Ectodermal cell (in vitro differentiated cells): Measurements from ENCODE around the gene GRID1.

Source experiments
- H3K27ac ChIP-seq: 2 replicates; pipeline ENCODE4 v1.7.0; 2013; ENCODE audit warnings: mild to moderate bottlenecking, low read depth, low read length; ENCODE audit not compliant: insufficient read depth, poor library complexity, severe bottlenecking
- H3K27me3 ChIP-seq: 2 replicates; pipeline ENCODE4 v1.7.0; 2013; ENCODE audit warnings: mild to moderate bottlenecking, low read length; ENCODE audit not compliant: insufficient read depth, control insufficient read depth, poor library complexity, severe bottlenecking
- H3K36me3 ChIP-seq: one replicate; pipeline ENCODE4 v1.7.0; 2013; ENCODE audit warnings: low read length; ENCODE audit not compliant: control insufficient read depth, insufficient read depth
- H3K4me1 ChIP-seq: one replicate; pipeline ENCODE4 v1.7.0; 2013; ENCODE audit warnings: low read length; ENCODE audit not compliant: control insufficient read depth, insufficient read depth
- H3K4me3 ChIP-seq: 2 replicates; pipeline ENCODE4 v1.7.0; 2013; ENCODE audit warnings: low read depth, low read length, control low read depth; ENCODE audit not compliant: insufficient read depth
- H3K9me3 ChIP-seq: 2 replicates; pipeline ENCODE4 v1.7.0; 2013; ENCODE audit warnings: mild to moderate bottlenecking, low read length, moderate library complexity; ENCODE audit not compliant: control insufficient read depth
- WGBS, 2 experiments: methylation state at CpG; one replicate each; pipeline ENCODE4 v1.1.7; 2013; ENCODE audit warnings: missing lambda C conversion rate in 2 of 2; 5-methylcytosine and 5-hydroxymethylcytosine counted together

Gene GRID1

DNA sequence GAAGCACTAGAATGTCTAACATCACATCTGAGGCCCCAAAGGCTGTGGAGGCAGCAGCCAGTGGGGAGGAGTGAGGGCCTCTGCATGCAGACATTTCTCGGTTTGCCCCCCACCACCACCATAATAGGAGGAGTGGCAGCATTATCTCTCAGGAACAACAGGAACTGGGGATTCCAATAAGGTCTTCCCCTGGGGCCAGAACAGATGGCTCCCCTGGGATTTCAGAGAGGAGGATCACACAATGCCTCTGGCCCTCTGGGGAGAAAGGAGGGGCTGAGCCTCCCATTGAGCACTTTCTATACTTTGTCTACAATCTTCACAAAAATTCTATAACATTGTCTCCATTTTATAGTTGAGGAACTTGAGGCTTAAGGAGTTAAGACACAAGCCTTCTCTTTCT, 61.1 kb downstream of the GRID1 start:
- Histone ChIP-seq H3K36me3 (no peaks in the 10 kb centered on the region), H3K27me3 (no peaks in the 10 kb centered on the region), H3K9me3 (no peaks in the 10 kb centered on the region), H3K4me3 (no peak overlapping the region), H3K4me1 (no peaks in the 10 kb centered on the region), H3K27ac (no peak overlapping the region)
- 20 to 26% methylated on average over 1 of the region's 1 CpG for WGBS, 2 experiments

DNA sequence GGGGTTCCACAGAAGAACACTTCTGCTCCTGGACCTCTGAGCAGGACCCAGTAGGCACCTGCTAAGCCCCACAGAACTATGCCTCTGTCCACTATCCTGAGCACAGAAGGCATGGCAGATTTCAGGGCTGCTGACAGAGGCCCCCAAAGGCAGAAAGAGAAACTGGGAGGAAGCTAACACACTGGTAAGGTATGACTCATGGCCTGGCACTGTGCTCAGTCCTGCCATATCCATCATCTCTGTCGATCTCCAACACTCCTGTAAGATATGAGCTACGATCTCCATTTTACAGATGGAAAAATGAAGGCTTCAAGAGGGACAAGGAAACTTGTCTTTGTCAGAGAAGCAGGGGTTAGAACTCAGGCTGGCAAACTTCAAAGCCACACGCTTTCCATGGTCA, 62.2 kb downstream of the GRID1 start:
- Histone ChIP-seq H3K27me3 (no peaks in the 10 kb centered on the region), H3K4me3 (no peak overlapping the region), H3K27ac (no peak overlapping the region), H3K9me3 (no peaks in the 10 kb centered on the region), H3K4me1 (no peaks in the 10 kb centered on the region), H3K36me3 (no peaks in the 10 kb centered on the region)
- WGBS, 2 experiments, result 91 to 99% methylated on average over 3 of the region's 3 CpGs

DNA sequence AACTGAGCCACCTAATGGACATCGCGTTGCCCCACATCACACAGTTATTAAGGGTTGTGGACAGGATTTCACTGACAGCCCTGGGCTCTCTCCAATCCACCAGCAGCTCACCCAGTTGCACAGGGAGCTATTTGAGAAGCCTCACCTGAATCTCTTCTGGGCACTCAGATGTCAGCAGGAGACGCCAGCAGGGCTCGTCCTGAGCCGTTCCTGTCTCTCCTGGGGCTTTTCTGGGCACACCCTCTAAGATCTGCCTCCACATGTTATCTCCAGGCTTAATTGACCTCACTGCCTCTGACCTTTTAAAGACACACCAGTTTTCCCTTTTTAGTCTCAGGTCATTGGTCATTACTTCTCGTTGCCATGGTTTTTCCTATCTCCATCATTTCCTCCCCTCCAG, 63.0 kb downstream of the GRID1 start:
- Histone ChIP-seq H3K27me3 (no peaks in the 10 kb centered on the region), H3K4me1 (no peaks in the 10 kb centered on the region), H3K36me3 (no peaks in the 10 kb centered on the region), H3K4me3 (no peak overlapping the region), H3K27ac (no peak overlapping the region), H3K9me3 (no peaks in the 10 kb centered on the region)
- WGBS, 2 experiments, result 85% methylated on average over 6 of the region's 6 CpGs

DNA sequence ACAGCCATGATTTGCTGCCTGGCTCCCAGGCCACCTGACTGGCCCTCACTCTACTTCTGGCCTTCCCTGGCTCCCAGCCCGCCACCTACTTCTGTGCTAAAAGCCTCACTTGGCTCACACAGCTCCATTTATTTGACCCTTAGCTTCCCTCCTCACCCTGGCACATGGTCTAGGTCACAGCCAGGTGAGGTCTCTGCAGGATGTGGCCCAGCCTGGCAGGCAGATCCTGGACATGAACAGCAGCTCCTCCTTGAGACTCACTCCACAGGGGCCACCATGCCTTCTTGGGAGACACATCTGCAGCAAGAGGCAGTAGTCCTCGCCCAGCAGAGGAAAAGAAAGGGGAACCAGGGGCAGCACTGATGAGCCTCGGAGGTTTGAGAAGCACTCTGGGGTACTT, 64.6 kb downstream of the GRID1 start:
- whole genome bisulfite sequencing, 2 experiments, result 89 to 90% methylated on average over 3 of the region's 3 CpGs

DNA sequence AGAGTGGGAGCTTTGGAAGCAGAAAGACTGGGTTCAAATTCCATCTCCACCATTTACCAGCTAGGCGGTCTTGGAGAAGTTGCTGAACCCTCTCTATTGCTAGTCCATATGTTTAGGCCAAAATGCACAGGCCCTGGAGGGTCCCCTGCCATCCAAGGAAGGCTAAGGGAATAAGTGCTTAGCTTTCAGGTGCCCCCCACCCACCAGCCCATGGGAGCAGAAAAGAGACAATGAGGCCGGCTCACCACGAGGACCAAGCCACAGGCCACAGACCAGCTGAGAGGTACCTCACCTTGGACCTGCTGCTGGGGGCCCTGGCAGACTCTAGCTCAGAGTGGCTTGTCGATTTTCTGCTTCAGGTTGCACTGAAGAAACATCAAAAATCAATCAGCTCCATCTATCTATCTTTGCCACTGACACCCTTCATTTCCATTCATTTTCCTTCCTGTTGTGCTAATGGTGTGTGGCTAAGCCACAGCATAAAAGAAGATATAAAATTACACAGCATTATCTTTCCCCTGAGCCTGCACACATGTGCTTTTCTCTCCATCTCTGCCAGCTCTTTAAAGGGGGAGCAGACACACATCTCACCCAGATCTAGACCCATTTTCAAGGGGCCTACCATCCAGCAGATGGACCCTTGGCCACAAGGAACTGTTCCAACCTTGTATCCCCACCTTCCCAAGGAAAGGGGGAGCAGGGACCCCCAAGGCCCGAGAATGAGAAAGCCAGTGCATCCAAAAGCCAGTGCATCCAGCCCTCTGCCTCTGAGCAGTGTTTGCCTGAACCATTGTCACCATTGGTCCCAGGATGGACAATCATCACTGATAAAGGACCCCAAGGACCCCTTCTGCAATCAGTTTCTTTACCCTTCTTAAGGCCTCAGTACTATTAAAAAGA, 65.4 kb downstream of the GRID1 start:
- no peak overlapping the region for H3K27ac ChIP-seq
- no peaks in the 10 kb centered on the region for H3K4me1 ChIP-seq
- no peaks in the 10 kb centered on the region for H3K9me3 ChIP-seq
- no peak overlapping the region for H3K4me3 ChIP-seq
- no peaks in the 10 kb centered on the region for H3K36me3 ChIP-seq
- WGBS, 2 experiments, result 88 to 90% methylated on average over 5 of the region's 5 CpGs
- H3K27me3 ChIP-seq, result no peaks in the 10 kb centered on the region

More for the DNA sequence above, 64.6 kb downstream of the GRID1 start:
- no peaks in the 10 kb centered on the region for H3K36me3 ChIP-seq
- H3K27me3 ChIP-seq, result no peaks in the 10 kb centered on the region
- no peaks in the 10 kb centered on the region for H3K9me3 ChIP-seq
- H3K4me3 ChIP-seq, result no peak overlapping the region
- no peaks in the 10 kb centered on the region for H3K4me1 ChIP-seq
- H3K27ac ChIP-seq, result no peak overlapping the region

DNA sequence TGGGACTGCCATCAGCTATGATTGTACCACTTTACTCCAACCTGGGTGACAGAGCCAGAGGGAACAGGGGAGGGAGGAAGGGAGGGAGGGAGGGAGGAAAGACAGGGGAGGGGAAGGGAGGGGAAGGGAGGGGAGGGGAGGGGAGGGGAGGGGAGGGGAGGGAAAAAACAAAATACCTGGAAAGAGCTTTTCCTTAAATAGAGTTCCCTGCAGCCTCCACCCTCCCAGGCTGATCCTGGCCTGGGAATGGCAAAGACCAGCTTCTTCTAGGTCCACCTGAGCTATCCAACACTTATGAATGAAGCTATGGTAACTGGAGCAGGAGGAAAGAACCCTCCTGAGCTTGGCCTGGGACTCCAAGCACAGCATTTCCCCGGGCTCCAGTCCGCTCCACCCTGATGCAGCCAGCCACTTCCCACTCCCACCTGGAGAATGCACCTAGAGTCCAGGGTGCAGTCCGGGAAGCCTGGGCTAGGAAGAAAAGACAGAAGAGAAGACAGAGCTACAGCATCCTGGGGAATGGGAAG, 66.1 kb downstream of the GRID1 start:
- Histone ChIP-seq H3K27ac (no peak overlapping the region), H3K4me3 (no peak overlapping the region), H3K36me3 (no peaks in the 10 kb centered on the region), H3K27me3 (no peaks in the 10 kb centered on the region), H3K4me1 (no peaks in the 10 kb centered on the region), H3K9me3 (no peaks in the 10 kb centered on the region)
- 87 to 89% methylated on average over 3 of the region's 3 CpGs for WGBS, 2 experiments

DNA sequence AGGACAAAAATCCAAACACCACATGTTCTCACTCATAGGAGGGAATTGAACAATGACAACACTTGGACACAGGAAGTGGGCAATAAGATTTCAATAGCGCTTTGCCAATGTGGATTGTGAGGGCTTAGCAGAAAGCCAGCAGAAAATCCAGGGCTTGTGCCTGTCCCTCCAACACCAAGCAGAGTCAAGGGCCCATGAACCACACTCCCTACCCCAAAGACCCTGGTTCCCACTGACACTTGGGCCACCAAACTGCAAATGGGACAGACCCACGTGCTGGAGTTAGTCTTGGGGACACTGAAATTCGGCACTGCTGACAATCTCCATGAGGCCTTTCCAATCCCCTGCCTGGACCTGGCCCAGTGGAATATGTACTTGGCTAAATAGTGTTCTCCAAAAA, 67.0 kb downstream of the GRID1 start:
- no peaks in the 10 kb centered on the region for H3K27me3 ChIP-seq
- no peaks in the 10 kb centered on the region for H3K4me1 ChIP-seq
- no peaks in the 10 kb centered on the region for H3K9me3 ChIP-seq
- no peaks in the 10 kb centered on the region for H3K36me3 ChIP-seq
- WGBS, 2 experiments, result 78 to 82% methylated on average over 3 of the region's 3 CpGs
- H3K27ac ChIP-seq, result no peak overlapping the region
- H3K4me3 ChIP-seq, result no peak overlapping the region

DNA sequence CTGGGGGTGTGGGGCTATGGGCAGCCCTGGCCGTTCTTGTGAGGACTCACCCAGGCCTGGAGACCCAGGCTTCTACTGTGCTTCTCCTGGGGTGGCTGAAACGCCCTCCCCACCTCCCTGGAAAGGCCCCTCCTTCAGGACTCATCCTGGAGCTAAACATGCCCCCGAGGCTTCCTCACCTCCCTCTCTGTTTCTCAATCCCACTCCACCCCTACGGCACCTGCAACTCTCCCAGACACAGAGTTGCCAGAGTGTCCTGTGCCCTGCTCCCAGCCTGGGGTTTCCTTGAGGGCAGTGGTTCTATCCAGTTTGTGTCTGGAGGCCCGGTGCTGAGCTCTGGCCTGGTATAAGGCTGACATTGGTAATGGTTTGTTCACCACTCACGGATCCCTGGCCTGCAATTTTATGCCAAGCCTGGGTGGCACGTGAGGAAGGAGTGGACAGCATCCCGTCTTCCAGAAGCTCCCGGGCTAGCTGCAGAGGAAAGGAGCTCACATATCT, 68.0 kb downstream of the GRID1 start:
- Histone ChIP-seq H3K4me1 (no peaks in the 10 kb centered on the region), H3K36me3 (no peaks in the 10 kb centered on the region), H3K9me3 (no peaks in the 10 kb centered on the region), H3K27ac (no peak overlapping the region), H3K27me3 (no peaks in the 10 kb centered on the region), H3K4me3 (no peak overlapping the region)
- 82 to 85% methylated on average over 9 of the region's 9 CpGs for WGBS, 2 experiments

DNA sequence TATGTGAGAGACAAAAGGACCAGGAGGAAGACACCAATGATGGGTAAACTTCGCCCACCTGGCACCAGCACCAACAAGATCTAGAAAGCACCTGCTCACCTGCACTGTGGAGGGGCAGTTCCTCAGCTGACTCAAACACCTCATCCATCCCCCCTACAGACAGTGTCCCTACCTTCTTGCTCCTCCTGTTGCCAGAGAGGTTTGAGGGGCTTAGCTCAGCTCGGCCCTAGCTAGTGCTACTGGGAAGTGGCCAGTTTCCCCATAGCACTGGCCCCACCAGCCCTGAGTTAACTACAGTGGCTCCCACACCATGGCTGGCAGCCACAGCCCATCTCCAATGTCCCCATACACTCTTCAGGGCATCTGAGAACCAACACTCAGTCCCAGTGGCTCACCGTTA, 70.8 kb downstream of the GRID1 start:
- Histone ChIP-seq H3K9me3 (no peaks in the 10 kb centered on the region), H3K27me3 (no peaks in the 10 kb centered on the region), H3K36me3 (no peaks in the 10 kb centered on the region), H3K4me3 (no peak overlapping the region), H3K4me1 (peaks cover 5% of the 10 kb centered on the region), H3K27ac (no peak overlapping the region)
- WGBS, 2 experiments, result 76 to 78% methylated on average over 3 of the region's 3 CpGs

DNA sequence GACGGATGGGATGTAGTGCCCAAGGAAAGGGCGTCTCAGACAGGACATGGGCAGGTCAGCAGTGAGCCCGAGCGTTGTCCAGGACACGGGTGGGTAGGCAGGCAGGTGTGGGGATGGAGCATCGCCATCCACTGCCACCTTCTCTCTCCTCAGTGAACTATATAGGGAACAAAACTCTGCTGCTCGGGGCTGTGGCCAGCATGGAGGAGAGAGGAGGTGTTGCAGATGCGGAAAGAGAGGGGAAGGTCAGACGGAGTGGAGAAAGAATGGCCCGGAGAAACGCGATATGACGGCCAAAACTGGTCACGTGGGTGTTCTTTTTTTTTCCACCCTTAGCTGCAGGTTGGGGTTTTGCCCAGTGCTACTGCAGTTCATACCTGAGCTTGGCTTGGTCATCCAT, 71.2 kb downstream of the GRID1 start:
- Histone ChIP-seq H3K9me3 (no peaks in the 10 kb centered on the region), H3K4me3 (no peak overlapping the region), H3K27me3 (no peaks in the 10 kb centered on the region), H3K27ac (no peak overlapping the region), H3K4me1 (peaks cover 5% of the 10 kb centered on the region), H3K36me3 (no peaks in the 10 kb centered on the region)
- WGBS, 2 experiments, result 95 to 97% methylated on average over 14 of the region's 14 CpGs
